Suppressor macrophage treated with lipopolysaccharide for 1 hour (primary cell): ENCODE measurements around the gene ENOPH1.
A peak's percentile ranks its signal among the peaks of the same experiment; 100 is the strongest.

Experiments used
- DNase-seq, 3 donors: peaks; one replicate each; pipeline ENCODE4 v3.0.0-alpha.2; 2020 to 2022

Gene ENOPH1

DNA sequence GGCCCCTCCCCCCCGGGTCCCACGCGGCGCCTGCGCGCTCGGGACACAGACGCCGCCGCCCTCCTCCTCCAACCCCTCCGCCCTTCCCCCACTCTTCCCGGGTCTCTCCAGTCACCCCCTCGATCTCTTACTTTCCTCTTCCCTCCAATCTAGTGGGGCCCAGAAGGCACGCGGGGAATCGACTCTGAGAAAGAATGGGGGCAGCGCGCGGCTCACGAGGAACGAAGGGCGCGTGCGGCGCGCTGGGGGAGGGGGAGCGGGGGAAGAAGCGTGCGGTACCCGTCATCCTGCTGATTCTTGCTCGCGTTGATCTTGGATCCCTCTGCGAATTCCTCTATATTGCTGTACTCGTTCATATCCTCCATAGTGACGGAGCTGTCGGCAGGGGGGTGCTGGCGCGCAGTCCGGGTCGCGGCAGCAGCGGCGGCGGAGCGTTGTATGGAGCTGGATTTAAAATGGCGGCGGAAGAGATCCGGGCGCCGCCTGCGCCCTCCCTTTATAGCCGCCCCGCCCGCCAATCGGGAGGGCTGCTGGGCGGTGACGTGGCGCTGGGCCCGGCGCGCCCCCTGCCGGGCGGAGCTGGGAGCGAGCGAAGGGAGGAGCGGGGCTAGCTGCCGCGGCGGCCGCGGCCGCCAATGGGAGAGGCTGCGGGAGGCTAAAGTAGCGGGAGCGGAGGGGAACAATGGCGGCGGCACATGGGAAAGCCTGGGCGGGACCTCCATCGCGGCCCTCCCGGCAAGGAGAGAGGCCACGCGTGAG is 1.2 kb upstream of the ENOPH1 start:
- DNase-seq: peak; percentile 96 to 98 (median 98)

DNA sequence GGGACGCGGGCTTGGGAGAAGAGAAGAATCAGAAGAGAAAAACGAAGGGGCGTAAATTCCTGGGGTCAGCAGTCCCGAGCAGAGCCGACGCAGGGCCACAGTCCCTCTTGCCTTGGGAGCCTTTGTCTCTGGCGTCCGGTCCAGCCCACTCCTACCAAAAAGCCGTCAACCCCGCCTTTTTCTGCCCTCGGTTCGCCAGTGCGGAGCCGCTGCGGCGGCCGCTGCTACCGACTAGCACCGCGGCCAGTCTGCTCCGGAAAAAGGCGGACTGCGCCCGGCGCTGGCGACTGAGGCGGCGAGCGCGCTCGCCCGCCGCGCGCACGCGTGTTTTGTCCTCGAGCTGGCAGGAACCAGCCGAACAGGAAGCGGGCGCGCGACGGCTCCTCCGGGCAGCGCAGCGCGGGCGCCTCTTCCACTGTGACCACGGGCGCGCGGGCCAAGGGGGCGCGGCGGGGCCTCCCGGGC is 630 bp upstream of the ENOPH1 start:
- no peak for DNase-seq

DNA sequence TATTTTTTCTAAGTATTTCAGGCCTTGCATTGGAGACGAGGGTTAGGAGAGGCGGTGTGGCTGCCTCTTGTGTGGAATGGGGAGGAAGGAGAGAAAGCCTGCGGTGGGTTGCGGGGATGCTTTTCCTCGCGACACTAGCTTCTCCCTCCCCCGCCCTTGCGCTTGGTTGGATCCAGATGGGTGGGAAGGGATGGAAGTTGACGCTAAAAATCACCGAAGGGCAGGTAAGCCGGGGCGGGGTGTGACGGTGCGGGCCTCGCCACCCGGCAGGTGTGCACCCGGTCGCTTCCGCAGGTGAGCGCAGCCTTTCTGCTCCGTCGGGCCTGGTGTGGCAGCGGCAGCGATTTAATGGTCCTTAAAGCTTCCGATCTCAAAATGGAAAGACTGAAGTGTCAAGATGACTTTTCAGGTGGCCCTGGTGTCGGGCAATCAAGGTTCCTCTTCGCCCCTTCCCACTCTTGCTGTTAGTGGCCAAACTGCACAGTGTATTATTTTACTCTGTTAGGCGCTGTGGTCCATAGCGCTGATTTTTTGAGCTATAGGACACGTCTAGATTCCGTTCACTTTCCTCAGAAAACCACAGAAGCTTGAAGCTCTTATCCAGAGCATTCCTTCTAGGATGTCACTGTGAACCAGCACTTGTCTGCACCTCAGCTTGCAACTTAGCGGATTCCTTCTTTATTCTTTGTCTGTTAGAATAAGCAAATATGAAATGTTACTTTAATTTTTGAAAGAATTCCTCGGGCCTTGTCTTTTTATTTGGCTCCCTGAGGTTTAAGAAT is 765 bp downstream of the ENOPH1 start:
- peak in 2 of 3 donors; percentile 8 to 12 for DNase-seq

DNA sequence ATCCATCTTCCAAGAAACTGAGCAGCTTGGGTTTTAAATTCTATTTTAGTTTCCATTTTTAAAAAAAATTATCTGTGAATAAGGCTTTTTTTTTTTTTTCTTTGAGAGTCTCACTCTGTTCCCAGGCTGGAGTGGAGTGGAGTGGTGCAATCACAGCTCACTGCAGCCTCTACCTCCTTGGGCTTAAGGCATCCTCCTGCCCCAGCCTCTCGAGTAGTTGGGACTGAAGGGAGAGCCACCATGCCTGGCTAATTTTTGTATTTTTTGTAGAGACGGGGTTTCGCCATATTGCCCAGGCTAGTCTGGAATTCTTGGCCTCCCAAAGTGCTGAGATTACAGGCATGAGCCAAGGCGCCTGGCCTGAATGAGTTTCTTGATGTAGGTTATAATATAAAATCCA is 1.4 kb downstream of the ENOPH1 start:
- DNase-seq: no peak

DNA sequence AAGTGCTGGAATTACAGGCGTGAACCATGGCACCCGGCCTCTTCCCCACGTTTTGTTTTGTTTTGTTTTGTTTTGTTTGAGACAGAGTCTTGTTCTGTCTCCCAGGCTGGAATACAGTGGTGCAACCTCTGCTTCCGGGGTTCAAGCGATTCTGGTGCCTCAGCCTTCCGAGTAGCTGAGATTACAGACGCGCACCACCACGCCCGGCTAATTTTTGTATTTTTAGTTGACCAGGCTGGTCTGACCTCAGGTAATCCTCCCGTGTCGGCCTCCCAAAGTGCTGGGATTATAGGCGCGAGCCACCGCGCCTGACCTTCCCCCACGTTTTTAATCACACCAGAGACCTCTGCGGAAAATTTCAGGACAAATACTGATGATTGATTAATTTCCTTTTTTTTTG is 2.2 kb downstream of the ENOPH1 start:
- no peak for DNase-seq

GRCh38 chr4:82433791-82434190 is 3.4 kb downstream of the ENOPH1 start:
- DNase-seq: no peak

- DNase-seq: no peak
These were observed 4.6 kb downstream of the ENOPH1 start for GRCh38 chr4:82434949-82435348.

DNA sequence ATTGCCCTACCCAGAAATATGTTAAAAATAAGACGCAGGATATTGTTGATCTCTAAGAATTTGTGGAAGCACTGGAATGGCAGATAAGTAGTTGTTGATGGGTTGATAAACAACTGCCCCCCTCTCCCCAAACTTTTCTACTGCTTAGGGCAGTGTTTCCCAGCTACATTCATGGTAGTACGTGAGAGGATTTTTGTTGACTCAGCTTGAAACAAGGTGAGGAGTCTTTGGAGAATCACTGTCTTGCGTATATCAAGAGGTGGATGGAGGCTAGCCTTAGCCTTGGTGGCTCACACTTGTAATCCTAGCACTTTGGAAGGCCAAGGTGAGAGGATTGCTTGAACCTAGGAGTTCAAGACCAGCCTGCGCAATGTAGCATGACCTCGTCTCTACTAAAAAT is 5.7 kb downstream of the ENOPH1 start:
- no peak for DNase-seq

DNA sequence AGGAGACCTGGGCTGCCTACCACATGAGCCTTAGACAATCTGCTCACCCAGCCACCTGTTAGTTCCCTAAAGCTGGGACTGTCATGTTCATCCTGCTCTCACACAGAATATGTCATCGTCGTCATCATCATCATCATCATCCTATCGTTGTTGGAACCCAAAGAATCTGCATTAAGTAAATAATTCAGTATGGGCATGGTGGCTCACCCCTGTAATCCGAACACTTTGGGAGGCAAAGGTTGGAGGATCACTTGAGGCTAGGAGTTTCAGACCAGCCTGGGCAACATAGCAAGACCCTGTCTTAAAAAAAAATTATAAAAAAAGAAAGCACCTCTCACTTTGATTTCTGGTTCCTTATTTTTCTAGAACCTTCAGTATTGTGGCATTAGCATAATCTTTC is 6.4 kb downstream of the ENOPH1 start:
- no peak for DNase-seq

GRCh38 chr4:82437285-82438005 is 7.1 kb downstream of the ENOPH1 start:
- no peak for DNase-seq

DNA sequence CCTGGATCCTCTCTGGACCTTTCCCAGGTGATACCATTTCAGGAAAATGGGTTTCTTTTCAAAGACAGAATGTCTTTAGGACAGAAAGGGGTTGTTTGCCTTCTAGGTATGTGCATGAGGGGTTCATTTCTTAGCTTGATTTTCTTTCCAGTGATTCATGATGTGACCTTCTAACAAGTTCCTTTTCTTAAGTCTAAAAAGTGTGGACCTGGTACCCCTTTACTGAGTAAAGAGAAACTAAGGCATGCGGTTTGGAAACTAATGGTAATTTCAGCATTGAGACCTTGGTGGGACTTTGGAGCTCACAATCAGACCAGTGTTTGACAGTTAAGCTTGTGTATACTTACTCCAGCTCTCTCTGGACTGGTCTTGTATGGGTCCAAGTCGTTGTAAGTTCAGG is 8.7 kb downstream of the ENOPH1 start:
- DNase-seq: no peak

DNA sequence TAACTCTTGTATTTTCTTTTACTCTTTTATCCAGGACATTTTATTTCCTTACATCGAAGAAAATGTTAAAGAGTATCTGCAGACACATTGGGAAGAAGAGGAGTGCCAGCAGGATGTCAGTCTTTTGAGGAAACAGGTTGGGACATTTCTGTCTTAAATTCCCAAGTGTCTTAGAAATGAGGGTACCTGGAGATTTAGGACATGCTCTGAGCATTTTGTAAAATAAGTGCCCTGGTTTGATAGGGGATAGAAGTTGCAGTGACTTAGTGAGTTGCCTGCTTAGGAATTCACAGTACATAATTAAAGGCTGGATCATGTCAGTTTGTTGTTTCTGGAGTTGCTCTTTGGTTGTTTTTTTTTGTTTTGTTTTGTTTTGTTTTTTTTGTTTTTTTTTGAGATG is 17.5 kb downstream of the ENOPH1 start:
- no peak for DNase-seq

GRCh38 chr4:82450966-82451755 is 20.8 kb downstream of the ENOPH1 start:
- no peak for DNase-seq

DNA sequence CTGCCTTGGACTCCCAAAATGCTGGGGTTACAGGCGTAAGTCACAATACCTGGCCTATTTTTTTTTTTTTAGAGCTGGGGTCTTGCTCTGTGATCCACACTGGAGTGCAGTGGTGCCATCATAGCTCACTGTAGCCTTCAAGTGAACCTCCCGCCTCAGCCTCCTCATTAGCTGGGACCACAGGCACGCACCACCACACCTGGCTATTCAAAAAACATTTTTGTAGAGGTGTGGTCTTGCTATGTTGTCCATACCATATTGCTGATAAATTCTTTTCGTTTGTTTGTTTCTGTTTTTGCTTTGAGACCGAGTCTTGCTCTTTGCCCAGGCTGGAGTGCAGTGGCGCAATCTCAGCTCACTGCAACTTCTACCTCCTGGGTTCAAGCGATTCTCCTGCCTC is 21.6 kb downstream of the ENOPH1 start:
- no peak for DNase-seq

- no peak for DNase-seq
These were observed 26.9 kb downstream of the ENOPH1 start for GRCh38 chr4:82457266-82457665.

- DNase-seq: no peak
These were observed 28.3 kb downstream of the ENOPH1 start for GRCh38 chr4:82458729-82459128.

DNA sequence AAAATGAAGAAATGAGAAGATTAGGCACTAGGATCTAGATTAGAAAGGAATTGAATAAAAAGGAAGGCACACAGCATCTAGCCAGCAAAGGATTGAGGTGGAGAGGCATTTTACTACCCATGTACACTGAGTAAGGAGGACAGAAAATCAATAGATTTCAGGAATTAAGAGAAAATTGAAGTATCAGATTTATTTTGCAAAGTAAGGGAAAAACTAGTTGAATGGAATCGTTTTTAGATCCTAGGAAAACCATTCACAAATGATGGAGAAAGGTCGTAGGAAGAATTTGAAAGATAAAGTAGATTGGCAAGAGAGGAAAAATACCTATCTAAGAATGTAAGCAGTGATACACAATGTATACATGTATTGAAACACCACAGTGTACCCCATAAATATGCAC is 31.3 kb downstream of the ENOPH1 start:
- no peak for DNase-seq

DNA sequence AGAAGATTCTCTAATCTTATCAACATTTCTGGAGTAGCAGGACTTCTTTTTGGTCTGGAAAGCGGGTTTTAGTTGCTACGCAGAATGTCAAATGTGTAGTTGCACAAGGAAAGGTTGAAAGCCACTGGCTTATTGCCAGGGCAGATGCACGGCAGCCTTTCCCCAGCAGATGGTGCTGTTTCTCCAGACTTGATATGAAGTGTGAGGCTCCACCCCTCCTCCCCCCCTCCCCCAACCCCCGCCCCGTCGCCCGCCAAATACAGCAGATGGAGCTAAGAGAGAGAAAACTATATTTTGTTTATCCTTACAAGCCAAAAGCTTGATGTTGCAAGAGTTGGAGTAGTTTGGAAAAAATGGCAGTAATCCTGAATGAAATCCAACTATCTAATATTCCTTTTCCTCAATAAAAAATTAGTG is 32.0 kb downstream of the ENOPH1 start:
- peak; percentile 85 to 91 (median 90) for DNase-seq

GRCh38 chr4:82463221-82463620 is 32.8 kb downstream of the ENOPH1 start:
- no peak for DNase-seq

DNA sequence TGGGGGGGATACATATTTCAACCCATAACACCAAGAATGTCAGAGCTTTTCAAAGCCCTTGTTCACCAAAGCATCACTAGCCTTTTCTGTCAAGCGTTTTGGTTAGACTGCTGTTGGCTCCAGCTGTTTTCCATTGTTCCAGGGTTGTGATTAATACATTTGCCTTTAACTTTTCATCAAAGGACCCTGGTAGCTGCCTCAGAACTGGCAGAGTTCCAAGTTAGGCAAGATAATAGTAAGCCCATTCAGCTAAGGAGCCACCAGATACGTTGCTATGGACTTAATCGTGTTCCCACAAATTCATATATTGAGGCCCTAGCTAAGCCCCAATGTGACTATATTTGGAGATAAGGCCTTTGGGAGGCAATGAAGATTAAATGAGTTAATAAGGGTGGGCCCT is 37.1 kb downstream of the ENOPH1 start:
- no peak for DNase-seq

DNA sequence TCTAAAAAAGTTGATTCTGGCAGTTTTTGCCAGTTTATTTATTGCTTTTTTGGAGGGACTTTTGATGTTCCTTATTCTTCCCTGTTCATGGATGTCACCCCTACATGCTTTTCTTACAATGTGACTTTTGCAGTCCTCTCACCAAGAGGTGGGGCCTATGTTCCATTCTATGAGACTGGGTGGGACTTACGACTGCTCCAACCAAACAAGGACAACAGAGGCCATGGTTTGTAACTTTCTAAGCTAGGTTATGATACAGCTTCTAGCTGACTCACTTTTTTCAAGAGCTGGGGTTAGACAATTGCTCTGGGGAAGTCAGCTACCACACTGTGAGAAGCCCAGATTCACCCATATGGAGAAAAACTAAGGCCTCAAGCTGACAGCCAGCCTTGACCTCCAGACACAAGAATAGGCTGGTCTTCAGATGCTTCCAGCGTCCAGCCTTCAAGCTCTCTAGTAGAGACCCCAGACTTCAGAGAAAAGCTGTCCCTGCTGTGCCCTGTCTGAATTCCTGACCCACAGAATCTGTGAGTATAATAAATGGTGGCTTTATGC is 39.5 kb downstream of the ENOPH1 start:
- DNase-seq: no peak

GRCh38 chr4:82473080-82473479 is 42.7 kb downstream of the ENOPH1 start:
- peak; percentile 22 to 49 (median 31) for DNase-seq
